Dedifferentiated amniotic fluid mesenchymal stem cell (primary cell): ENCODE results near the gene ROR2.

Experiments
- DNase-seq: peaks from one replicate; pipeline ENCODE4 v3.0.0-alpha.2; 2016; ENCODE audit errors: extremely low spot score

Gene ROR2

DNA sequence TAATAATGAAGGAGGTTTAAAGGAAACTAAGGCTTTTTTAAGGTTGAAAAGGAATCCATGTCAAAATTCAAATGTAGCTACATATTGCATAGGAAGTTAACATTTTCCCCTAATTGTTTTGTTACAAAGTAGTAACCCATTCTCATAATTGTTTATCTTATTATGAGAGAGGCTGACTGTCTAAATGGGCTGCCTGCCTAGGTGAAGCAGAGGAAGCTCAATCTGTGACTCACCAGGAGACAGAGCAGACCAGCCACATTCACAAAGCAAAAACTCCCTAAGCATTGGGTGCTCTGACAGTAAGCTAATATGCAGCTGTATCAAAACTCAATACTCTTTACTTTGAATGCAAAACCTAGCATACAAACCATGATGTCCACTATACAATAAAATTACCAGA, 208.5 kb downstream of the ROR2 start:
- no peak for DNase-seq

- peak; percentile 36 for DNase-seq
These were observed 209.3 kb downstream of the ROR2 start for GRCh38 chr9:91740701-91741100.

DNA sequence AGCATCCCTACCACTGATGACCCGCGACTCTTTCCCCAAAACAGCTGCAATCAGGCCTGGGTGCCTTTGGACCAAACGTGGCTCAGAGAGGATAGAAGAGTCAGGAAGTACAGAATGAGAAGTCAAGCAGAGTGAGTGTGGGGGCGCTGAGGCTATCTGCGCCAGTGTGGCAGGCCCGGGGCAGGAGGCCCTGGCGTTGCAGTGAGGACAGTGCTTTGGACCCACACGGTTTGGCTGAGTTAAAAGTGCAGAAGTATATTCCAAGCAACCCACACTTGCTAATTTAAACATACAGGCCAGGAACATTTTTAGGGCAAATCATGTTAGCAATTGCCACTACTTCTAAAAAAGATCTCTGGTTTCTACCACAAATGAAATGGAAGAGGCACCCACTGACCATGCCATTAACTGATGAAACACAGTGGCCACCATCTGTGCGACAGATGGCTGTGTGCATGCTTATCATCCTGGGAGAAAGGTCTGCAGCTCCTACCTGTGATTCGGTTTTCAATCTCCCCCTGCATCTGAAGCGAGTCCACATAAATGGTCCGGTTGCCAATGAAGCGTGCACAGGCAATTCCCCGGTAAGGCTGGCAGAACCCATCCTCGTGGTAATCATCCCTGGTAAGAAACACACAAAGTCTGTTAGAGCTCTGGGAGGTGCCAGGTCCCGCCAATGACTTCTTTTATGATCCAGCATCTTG, 213.0 kb downstream of the ROR2 start:
- no peak for DNase-seq

DNA sequence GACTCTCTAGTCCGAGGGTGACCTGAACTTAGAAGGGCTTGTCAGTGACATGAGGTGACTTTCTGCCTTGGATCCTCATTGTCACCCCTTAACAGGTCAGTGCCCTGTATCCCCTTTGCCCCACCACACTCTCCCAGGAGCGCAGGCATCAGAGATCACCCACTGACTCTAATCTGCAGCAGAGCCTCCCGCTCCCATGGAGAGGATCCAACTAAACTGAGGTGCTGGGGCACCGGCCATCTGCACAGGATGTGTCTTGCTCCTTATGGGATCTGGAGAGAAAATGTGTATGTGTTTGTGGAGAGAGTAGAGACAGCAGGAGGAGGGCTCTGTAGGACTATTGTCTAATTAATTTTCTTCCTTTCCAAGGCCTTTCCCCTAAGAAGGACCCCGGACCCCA, 213.7 kb downstream of the ROR2 start:
- no peak for DNase-seq

DNA sequence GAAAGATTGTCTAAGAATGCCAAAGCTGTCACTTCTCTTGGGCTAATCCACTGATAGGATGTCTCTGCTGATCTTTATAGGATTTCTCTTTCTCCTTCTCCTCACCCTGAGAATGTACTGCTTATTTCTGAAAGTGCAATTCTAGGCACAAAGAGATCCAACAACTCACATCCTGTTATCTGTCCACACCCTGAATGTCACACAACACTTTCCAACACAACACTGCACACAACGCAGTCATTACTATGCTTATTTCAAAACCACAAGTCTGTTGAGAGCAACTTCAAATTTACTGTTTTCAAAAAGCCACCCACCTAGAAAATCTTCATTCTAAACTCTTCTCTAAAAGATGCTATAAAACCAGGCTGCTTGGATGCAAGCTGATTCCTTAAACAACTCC, 215.0 kb downstream of the ROR2 start:
- no peak for DNase-seq

DNA sequence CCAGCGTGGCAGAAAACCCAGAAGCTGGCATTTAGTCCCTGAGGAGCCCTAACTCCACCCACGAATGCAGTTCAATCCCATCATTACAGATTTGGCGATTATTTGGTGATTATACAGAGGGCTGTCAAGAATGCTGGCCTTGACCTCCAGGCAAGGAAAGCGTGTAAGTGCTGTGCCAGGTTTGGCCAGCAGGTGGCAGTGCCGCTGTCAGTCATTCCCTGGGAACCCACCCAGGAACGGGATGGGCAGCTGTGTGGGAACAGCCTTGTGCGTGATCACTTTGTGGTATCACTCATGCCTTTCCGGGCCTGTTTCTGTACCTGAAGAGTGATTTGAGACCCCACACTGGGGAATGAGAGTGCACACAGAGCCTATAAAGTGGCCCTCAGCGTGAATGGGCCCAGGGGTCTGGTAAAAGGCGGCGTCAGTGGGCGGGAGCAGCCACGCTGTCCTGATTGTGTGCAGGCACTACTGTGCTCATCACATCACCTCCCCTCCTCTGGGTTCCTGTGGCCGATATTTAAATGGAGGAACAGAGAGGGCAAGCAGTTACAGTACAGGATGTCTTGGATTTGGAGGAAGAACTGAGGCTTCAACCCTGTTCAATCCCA, 215.6 kb downstream of the ROR2 start:
- peak; percentile 57 for DNase-seq

- DNase-seq = no peak
These were observed 216.9 kb downstream of the ROR2 start for GRCh38 chr9:91733006-91733624.

DNA sequence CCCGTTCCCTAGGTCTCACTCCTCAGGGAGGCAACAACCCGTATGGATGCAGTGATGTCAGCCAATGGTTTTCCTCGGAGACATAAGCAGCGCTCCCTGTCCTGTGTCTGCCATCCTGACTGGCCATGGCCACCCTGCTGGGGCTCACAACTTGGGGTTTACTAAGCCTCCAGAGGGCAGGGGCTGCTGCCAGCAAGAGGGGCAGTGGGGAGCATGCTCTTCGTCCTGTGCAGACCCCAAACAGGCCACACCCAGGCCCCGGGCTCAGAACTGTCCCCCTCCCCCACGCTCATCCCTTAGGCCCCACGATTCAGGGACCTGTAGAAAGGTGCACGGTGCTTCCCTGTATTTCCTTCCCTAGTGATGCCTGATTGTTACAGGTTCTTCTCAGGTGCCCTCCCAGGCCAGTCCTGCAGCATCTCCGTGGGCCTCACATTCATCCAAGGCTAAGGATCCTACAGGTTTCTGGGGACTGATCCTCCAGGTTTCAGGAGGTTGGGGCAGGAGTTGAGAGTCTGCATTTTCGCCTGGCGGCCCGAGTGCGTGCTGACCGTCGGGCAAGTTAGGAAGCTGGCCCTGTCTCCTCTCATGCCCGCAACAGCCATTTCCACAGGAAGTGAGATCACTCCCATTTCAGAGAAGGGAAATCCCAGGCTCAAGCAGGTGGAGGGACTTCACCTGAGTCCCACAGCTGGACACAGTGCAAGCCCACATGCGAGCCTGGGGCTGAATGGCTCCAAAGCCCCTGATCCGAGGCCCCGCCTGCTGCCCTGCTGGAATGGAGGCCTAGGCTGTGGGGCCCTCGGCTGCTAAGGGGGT, 217.6 kb downstream of the ROR2 start:
- no peak for DNase-seq

- DNase-seq = no peak
These were observed 219.2 kb downstream of the ROR2 start for GRCh38 chr9:91730806-91731205.

DNA sequence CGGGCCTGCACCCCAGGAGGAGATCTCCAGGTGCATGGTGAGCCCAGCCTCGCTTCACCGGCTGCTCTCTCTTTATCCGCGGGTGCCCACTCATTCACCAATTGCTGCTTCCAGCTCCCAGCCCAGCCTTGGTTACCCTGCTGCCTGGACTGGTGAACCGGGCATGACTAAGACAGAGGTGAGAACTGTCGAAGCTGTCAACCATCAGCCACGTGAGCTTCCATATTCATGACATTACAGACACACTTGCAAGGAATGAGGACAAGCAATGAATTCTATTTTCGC, 220.5 kb downstream of the ROR2 start:
- no peak for DNase-seq

GRCh38 chr9:91727972-91728371, 222.1 kb downstream of the ROR2 start:
- DNase-seq = no peak

DNA sequence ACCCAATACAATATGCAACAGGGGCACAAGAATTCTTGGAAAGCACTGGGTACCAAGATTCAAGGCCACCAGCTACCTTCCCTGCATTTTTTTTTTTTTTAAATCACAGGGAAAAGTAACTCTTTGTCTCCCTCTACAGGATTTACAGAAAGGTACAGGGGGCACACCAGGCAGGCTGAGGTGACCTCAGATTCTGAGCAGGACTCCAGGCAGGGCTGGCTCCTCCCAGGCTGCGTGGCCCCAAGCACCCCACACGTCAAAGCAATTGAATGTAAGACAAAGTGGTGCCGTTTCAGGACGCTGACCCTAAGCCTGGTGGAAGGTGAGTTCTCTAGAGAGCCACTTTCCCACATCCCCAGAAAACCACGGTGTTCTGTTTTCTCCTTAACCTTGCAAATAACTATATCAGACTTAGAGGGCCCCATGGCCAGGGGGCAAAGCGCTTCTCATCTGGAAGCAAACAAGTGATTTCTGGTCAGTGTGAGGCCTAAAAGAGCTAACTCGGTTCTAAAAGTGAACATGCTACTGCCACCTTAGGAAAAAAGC, 222.6 kb downstream of the ROR2 start:
- DNase-seq = peak; percentile 54

DNA sequence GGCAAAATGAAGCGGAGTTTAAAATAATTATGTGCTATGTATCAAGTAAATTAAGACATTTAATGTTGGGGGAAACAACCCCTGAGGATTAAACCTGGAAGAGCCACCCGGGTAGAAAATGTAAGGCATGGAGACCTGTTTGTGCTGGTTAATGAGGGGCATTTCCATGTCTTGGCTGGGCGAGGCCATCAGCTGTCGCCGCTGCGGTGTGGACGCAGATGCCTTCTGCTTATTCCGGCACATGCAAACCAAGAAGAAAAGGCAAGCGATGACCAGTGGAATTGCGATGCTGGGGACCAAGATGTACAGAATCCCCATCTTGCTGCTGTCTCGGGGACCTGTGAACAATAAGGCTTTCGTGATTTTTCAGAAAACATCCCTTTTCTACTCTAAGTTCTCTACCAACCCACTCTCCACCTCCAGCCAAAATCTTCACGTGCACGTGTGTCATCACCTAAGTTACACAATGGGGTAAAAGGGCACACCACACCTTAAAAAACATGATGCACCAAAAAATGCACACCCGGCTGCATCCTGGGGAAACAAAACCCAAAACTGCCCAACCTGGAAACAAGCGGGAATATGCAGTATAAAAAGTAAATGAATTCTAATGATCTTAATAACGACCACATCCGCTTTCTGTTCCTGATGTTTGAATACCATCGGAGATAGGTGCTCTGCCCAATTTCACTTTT, 223.5 kb downstream of the ROR2 start:
- DNase-seq = no peak

DNA sequence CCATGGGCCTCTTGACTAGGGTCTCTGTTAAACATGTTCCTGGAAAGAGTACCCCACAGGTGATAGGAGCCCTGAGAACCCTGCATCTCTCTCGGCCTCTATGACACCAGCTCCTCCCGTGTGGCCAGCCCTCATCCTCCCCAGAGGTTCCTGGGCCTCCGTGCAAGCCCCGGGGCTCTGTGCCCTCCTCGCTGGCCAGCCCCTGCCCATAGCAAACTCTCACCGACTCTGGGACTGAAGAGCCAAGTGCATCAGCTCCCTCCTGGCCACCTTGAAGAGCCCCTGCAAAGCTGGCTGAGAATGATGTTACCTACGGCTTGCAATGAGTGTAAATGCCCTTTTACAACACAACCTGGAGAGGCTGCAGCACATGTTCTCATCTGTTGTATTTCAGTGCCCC, 224.4 kb downstream of the ROR2 start:
- no peak for DNase-seq

DNA sequence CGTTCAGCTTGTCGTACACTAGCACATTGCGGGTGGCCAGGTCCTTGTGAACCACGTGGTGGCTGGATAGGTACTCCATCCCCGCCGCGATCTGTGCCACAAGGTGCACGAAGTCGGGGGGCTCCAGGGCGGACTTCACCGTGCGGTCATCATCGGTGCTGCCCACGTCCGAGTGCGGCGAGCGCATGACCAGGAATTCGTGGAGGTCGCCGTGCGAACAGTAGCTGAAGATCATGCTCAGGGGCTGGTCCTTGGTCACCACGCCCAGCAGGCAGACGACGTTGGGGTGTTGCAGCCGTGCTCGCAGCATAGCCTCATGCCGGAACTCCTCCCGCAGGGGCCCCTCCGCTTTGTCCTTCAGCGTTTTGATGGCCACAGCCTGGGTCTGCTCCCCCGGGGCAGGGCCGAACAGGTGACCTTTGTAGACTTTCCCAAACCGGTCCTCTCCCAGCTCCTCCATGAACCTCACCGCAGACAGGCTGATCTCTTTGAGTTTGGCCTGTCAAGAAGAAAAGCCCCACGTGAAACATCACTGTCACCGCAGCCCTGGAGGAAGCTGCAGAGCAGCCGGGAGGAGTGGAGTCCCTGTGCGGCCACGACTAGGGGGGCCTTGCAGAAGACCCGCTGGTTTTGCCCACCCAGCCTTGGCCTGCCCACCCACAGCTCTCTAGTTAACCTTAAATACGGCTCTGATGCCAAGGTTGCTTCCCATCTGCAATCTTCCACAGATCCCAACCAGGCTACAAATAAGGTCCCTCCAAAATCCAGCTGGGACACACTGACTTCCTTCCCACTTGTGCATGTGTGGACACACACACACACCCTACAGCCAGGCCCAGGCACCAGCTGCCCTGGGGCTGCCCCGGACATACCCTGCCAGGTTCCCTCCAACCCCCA, 225.2 kb downstream of the ROR2 start:
- DNase-seq = no peak

DNA sequence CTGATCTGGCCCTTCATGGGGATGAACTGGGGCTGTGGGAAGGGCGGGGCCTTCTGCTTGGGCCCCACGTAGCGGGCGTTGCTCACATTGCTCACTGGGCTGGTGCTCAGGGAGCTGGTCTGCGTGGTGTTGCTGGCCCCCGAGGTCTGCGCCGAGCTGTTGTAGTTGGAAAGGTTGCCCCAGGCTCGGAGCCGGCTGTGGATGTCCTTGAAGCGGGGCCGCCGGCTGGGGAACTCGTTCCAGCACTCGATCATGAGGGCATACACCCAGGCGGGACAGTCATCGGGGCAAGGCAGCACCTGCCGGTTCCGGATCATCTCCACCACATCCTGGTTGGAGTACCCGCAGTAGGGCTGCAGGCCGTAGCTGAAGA, 226.0 kb downstream of the ROR2 start:
- DNase-seq = no peak

DNA sequence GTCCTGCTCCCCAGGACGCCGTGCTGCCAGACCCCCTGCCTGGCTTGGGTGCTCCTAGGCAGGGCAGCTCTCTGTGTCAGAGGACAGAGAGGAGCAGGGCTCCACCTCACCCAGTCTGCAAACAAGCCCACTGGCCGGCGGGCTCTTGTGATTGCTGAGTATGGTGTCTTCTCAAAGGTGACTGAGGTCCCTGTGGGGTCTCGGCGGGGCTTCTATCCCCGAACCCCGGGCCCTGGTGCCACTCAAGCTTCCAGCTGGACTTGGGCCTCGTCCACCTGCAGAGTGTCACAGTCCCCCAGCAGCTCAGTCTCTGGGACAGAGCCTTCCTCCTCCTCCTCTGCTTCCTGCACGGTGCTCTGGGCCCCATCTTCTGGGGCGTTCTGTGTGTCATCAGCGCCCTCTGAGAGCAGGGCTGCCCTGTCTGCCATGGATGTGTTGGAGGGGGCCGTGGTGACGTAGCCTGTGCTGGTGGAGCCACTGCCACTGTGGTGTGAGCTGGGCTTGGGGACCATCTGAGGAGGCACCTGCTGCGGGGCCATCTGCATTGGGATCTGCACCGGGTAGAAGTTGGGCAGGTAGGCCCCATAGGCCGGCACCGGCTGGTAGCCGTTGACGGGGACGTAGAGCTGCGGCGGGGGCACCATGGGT, 226.5 kb downstream of the ROR2 start:
- no peak for DNase-seq

- DNase-seq = no peak
These were observed 229.0 kb downstream of the ROR2 start for GRCh38 chr9:91720751-91721705.

DNA sequence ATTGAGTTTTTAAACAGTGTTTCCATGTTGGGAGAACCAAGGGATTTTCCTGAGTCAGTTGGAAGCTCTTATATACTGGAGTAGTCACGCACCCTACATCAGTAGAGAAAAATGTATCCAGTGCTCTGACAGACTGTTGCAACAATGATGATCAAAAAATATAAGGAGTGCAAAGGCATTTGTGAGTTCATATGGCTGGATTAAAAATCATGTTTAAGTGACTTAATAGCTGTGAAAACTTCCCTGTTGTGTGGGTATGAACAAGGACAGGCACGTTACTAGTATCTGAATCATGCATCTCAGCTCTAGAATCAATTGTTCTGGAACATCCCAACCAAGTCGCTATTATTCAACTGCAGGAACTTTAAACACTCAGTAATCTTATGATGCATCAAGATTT, 229.7 kb downstream of the ROR2 start:
- DNase-seq = peak; percentile 59
